ENCODE measurements around the gene TMEM250. TPM values are rescaled to one million over a fixed set of nuclear protein-coding genes. Genes with fewer than 3 reads are reported as not detected.

TMEM250 gene
- total RNA-seq, 4 donors from 2014 or later, result 28.7 to 66.1 (median 45.3) TPM

DNA sequence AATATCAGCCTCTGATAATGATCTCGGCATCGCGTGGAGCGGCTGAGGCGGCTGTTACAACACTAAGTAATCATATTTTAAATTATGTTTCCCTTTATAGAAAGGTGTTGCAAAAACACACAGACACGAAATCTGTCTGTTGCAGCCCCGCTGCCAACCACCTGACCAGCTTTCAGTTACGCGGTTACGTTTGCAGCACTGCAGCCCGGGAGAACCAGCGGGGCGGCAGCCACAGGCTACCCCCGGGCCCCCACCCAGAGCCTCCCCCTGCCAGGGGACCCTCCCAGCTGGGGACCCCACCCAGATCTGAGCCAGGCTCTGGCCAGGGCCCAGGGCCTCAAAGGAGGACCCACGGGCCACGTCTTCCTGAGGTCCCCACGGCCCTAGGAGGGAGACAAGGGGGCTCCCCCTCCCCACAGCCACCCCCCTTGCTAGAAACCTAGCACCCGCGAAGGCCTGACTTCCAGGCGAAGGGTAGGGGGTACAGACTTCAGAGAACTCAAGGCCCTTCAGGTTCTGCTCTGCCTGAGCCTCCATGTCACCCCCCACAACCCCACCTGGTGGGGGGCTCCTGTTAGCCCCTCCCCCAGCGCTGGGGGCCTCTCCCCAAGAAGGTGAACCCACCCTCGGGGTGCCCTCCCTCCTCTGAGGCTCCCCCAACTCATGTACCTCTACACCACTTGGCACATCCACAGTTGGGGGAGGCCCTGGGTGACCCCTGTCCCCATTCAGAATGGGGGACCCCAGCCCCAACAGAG is 29.6 kb downstream of the TMEM250 start:
- peaks cover 0 to 13% of the 10 kb centered on the region in 2 donors for H3K36me3 ChIP-seq
- H3K4me3 ChIP-seq, result peak overlapping the region in 1 of 2 donors; percentile 39
- H3K9me3 ChIP-seq, result no peaks in the 10 kb centered on the region
- H3K27ac ChIP-seq, result peak overlapping the region; percentile 79 to 100 (median 96)
- H3K27me3 ChIP-seq, result no peaks in the 10 kb centered on the region
- H3K4me1 ChIP-seq, result peaks cover 9 to 100% (median 78%) of the 10 kb centered on the region in 3 donors
- 26 to 80% methylated on average over 5 to 6 of the region's 22 CpGs for WGBS, 2 donors (ENCODE audit: low coverage in 1 of 2)
- TF ChIP-seq EP300 (IDR thresholded peaks at IDR 0.05) (no peak), POLR2A (IDR thresholded peaks at IDR 0.05) (no peak), POLR2AphosphoS5 (IDR thresholded peaks at IDR 0.05) (peak; percentile 24), CTCF (IDR thresholded peaks at IDR 0.05) (no peak)
- no peak for ATAC-seq

DNA sequence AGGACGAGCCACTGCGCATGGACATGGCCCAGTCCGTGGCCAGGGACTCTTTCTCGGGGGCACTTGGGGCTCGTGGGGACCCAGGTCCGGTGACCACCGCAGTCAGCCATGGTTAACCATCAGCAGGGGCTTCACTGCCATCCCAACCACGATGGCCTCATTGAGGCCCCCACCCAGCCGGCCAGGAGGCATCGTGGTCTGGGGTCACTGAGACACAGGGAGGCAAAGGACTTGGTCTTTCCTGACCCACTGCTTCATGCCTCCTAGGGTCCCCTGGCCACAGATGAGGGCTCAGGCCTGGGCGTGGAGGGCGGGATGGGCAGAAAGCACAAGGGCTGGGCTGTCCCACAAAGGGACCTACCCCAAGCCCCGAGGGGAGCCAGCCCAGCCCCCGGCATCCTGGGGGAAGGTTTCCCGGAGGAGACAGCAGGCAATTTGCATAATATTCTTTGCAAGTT is 30.2 kb downstream of the TMEM250 start:
- H3K27ac ChIP-seq, result peak overlapping the region; percentile 22 to 100 (median 96)
- 20% methylated on average over 1 of the region's 15 CpGs; no CpG with 5 or more reads in 1 of the 2 donors for WGBS, 2 donors (ENCODE audit: low coverage in 1 of 2)
- no peaks in the 10 kb centered on the region for H3K9me3 ChIP-seq
- ATAC-seq, result no peak
- peaks cover 9 to 100% (median 75%) of the 10 kb centered on the region in 3 donors for H3K4me1 ChIP-seq
- peaks cover 0 to 20% of the 10 kb centered on the region in 2 donors for H3K36me3 ChIP-seq
- TF ChIP-seq POLR2A (IDR thresholded peaks at IDR 0.05), result no peak
- TF ChIP-seq EP300 (IDR thresholded peaks at IDR 0.05), result no peak
- no peak for TF ChIP-seq CTCF (IDR thresholded peaks at IDR 0.05)
- no peak for TF ChIP-seq POLR2AphosphoS5 (IDR thresholded peaks at IDR 0.05)
- peak overlapping the region in 1 of 2 donors; percentile 39 for H3K4me3 ChIP-seq
- no peaks in the 10 kb centered on the region for H3K27me3 ChIP-seq

DNA sequence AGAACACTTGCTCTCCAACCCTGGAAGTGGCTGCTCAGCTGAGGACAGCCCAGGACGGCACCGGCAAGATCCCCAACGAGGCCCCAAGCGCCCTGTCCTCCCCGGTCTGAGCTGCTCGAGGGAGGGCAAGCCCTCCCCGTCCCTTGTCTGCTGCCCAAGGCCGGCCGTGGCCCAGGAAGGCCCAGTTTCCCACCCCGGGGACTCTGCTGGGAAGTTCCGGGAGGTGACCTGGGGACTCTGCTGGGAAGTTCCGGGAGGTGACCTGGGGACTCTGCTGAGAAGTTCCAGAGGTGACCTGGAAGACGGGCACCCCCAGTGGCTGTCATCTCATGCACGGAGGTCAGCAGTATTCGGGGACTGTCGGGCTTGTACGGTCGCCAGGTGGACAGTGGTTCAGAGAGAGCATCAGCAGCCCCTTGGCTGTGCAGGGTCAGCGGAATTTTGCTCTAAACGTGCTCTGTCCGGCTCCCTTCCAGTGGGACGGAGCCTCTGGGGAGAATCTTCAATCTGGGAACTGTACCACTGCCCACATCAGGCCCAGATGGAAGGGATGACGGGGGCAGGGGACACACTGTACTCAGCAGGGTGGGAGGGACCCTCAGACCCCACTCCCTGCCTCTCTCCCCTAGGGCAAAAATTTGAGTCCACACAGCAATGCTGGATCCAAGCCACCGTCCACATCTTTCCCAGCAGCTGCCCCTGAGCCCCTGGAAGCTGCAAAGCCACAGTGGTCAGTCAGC is 30.8 kb downstream of the TMEM250 start:
- no peak for ATAC-seq
- peaks cover 9 to 100% (median 75%) of the 10 kb centered on the region in 3 donors for H3K4me1 ChIP-seq
- 60% methylated on average over 1 of the region's 24 CpGs; no CpG with 5 or more reads in 1 of the 2 donors for WGBS, 2 donors (ENCODE audit: low coverage in 1 of 2)
- H3K4me3 ChIP-seq, result peak overlapping the region in 1 of 2 donors; percentile 39
- H3K36me3 ChIP-seq, result peaks cover 0 to 25% of the 10 kb centered on the region in 2 donors
- H3K27ac ChIP-seq, result peak overlapping the region; percentile 22 to 100 (median 96)
- H3K9me3 ChIP-seq, result no peaks in the 10 kb centered on the region
- no peak for TF ChIP-seq CTCF (IDR thresholded peaks at IDR 0.05)
- no peak for TF ChIP-seq POLR2A (IDR thresholded peaks at IDR 0.05)
- no peak for TF ChIP-seq EP300 (IDR thresholded peaks at IDR 0.05)
- TF ChIP-seq POLR2AphosphoS5 (IDR thresholded peaks at IDR 0.05), result no peak
- no peaks in the 10 kb centered on the region for H3K27me3 ChIP-seq

- Histone ChIP-seq H3K27ac (peak overlapping the region in 3 of 4 donors; percentile 96 to 100 (median 97)), H3K9me3 (no peaks in the 10 kb centered on the region), H3K36me3 (peaks cover 0 to 18% of the 10 kb centered on the region in 2 donors), H3K27me3 (no peaks in the 10 kb centered on the region), H3K4me1 (peaks cover 9 to 100% (median 75%) of the 10 kb centered on the region in 3 donors), H3K4me3 (no peak overlapping the region)
- 39 to 57% methylated on average over 3 to 4 of the region's 21 CpGs for whole genome bisulfite sequencing, 2 donors (ENCODE audit: low coverage in 1 of 2)
- no peak for ATAC-seq
- TF ChIP-seq POLR2A (IDR thresholded peaks at IDR 0.05) (no peak), CTCF (IDR thresholded peaks at IDR 0.05) (no peak), POLR2AphosphoS5 (IDR thresholded peaks at IDR 0.05) (no peak), EP300 (IDR thresholded peaks at IDR 0.05) (no peak)
Observed at GRCh38 chr9:136086951-136087740, 31.5 kb downstream of the TMEM250 start.

Measured in gastroesophageal sphincter (tissue), 4 donors.